Esophagus (tissue), 2 donors: ENCODE data around the gene EPS8L3. TPM values are rescaled to one million over a fixed set of nuclear protein-coding genes. Genes with fewer than 3 reads are reported as not detected.
"Not testable (repeated sequence)": the region's sequence is repeated elsewhere in the genome, so short reads cannot be mapped to it uniquely, and the experiment has no call there.

Experiments
- H3K27ac ChIP-seq, 2 donors: one replicate each; pipeline ENCODE4 v1.5.1; 2013; ENCODE audit warnings: low read depth in 2 of 2, mild to moderate bottlenecking in 2 of 2, inconsistent platforms in 1 of 2, low read length in 1 of 2, moderate library complexity in 1 of 2
- H3K27me3 ChIP-seq, 2 donors: one replicate each; pipeline ENCODE4 v1.6.1; 2013; ENCODE audit warnings: low read length in 2 of 2, control low read depth in 1 of 2, mild to moderate bottlenecking in 1 of 2; ENCODE audit not compliant: insufficient read depth in 2 of 2, control insufficient read depth in 1 of 2
- H3K36me3 ChIP-seq, 2 donors: one replicate each; pipeline ENCODE4 v1.6.1; 2013; ENCODE audit warnings: low read length in 1 of 2; ENCODE audit not compliant: control insufficient read depth in 2 of 2, insufficient read depth in 2 of 2
- H3K4me1 ChIP-seq, 2 donors: one replicate each; pipeline ENCODE4 v1.6.1; 2013; ENCODE audit warnings: low read length in 1 of 2; ENCODE audit not compliant: control insufficient read depth in 2 of 2, insufficient read depth in 2 of 2
- H3K4me3 ChIP-seq, 2 donors: one replicate each; pipeline ENCODE4 v1.5.1; 2013; ENCODE audit warnings: low read length in 2 of 2, mild to moderate bottlenecking in 2 of 2, low read depth in 1 of 2, moderate library complexity in 1 of 2
- H3K9me3 ChIP-seq, 2 donors: one replicate each; pipeline ENCODE4 v1.6.1; 2013; ENCODE audit warnings: mild to moderate bottlenecking in 2 of 2, low read depth in 1 of 2, low read length in 1 of 2, moderate library complexity in 1 of 2; ENCODE audit not compliant: control insufficient read depth in 2 of 2, insufficient read depth in 1 of 2
- WGBS, 2 donors: extraction: QIAGEN DNeasy Blood & Tissue Kit; methylation state at CpG; one replicate each; pipeline ENCODE4 v1.1.7; 2013; 5-methylcytosine and 5-hydroxymethylcytosine counted together
- polyA plus RNA-seq, 2 donors: library from polyadenylated mRNA; stranded (reverse); fragments of 200-250 nt; gene quantifications; one replicate each; pipeline ENCODE4 v1.2.3, GENCODE V29; 2013
- donor health status: healthy with polysubstance abuse.
- donor health status: Bipolar disorder and iron deficiency.

EPS8L3 gene
- polyA plus RNA-seq, 2 donors: 0.10 to 0.28 TPM

DNA sequence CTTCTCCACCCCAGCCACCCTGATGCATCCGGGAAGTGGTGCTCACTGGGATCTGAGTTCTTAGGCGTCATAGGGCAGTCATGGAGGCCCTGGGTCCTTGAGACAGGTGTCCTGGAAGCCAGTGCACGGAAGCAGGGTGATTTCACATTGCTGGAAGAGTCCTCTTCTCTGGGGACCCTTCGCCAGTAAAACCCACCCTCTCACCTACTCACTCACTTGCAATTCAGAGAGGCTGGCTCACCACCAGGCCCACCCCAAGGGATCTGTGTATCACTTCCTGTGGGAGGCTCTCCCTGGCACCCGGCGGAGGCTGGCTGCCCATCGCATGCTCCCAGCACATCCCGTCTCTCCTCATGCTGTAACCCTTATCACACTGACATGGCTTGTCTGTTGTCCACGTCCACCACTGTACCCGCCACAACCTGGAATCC lies 40.2 kb upstream of the EPS8L3 start:
- peak overlapping the region in 1 of 2 donors; percentile 1 for H3K27ac ChIP-seq
- no peaks in the 10 kb centered on the region for H3K9me3 ChIP-seq
- H3K36me3 ChIP-seq: no peaks in the 10 kb centered on the region
- WGBS, 2 donors: 87 to 88% methylated on average over 10 of the region's 10 CpGs
- peaks cover 11 to 15% of the 10 kb centered on the region in 2 donors for H3K4me1 ChIP-seq
- no peaks in the 10 kb centered on the region for H3K27me3 ChIP-seq
- H3K4me3 ChIP-seq: no peak overlapping the region

DNA sequence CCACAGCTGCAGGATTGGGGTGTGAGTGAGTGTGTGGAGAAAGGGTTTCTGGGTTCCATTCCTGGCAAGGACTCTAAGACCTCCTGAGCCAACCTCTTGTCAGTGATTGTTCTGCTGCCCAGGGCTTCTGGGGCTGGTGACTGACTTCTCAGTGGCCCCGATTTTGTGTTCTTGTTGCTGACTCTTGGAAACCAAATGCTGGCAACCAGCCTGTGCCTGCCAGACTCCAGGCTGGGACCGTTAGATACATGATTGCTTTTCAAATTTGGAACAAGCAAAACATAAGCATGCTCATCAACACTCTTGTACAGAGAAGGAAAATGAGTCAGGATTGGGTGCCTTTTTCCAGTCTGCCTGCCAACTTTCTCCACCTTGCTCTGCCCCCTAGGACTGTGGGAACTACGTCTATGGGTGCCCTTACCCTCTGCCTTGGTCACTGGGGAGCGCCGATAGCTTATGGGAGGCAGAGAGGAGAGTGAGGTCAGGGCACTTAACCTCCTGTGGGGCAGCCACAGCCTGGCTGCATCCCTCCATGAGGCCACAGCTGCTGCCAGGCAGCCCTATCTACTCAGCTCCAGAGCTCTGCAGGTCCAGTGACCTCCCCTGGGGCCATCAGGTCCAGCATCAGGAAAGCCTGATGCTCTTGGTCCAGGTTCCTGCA lies 39.3 kb upstream of the EPS8L3 start:
- Histone ChIP-seq H3K9me3 (no peaks in the 10 kb centered on the region), H3K4me3 (no peak overlapping the region), H3K4me1 (peaks cover 11% of the 10 kb centered on the region in 2 donors), H3K27me3 (no peaks in the 10 kb centered on the region), H3K36me3 (no peaks in the 10 kb centered on the region), H3K27ac (peak overlapping the region; percentile 6 to 55)
- WGBS, 2 donors: 56 to 63% methylated on average over 5 of the region's 5 CpGs

- no peaks in the 10 kb centered on the region for H3K27me3 ChIP-seq
- H3K4me1 ChIP-seq: peaks cover 7% of the 10 kb centered on the region in 2 donors
- H3K27ac ChIP-seq: peak overlapping the region; percentile 6 to 70
- H3K36me3 ChIP-seq: no peaks in the 10 kb centered on the region
- 78 to 80% methylated on average over 17 of the region's 17 CpGs for WGBS, 2 donors
- no peaks in the 10 kb centered on the region for H3K9me3 ChIP-seq
- H3K4me3 ChIP-seq: no peak overlapping the region
These were observed 38.6 kb upstream of the EPS8L3 start for GRCh38 chr1:109802136-109802900.

DNA sequence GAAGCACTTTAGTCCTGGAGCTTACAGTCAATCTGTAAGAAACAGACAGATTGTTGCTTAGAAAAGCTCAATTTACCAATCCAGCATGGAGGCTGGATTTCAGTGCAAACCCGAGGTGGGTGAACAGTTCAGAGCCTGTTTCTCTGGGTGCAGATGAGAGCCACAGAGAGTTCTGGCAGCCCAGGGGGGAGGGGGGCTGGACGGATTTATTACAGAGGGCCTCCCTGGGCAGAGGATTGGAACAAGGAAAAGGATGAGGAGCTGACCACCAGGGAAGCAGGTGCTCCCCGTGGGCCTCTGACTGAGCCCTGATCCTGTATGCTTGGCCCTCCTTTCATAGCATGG lies 38.0 kb upstream of the EPS8L3 start:
- Histone ChIP-seq H3K27me3 (no peaks in the 10 kb centered on the region), H3K4me1 (peaks cover 6 to 7% of the 10 kb centered on the region in 2 donors), H3K9me3 (no peaks in the 10 kb centered on the region), H3K36me3 (no peaks in the 10 kb centered on the region), H3K4me3 (no peak overlapping the region), H3K27ac (peak overlapping the region in 1 of 2 donors; percentile 70)
- 75 to 84% methylated on average over 3 of the region's 3 CpGs for WGBS, 2 donors

- no peak overlapping the region for H3K4me3 ChIP-seq
- H3K27ac ChIP-seq: no peak overlapping the region
- H3K9me3 ChIP-seq: no peaks in the 10 kb centered on the region
- no peaks in the 10 kb centered on the region for H3K27me3 ChIP-seq
- H3K36me3 ChIP-seq: no peaks in the 10 kb centered on the region
- H3K4me1 ChIP-seq: peaks cover 6 to 7% of the 10 kb centered on the region in 2 donors
These were observed 36.6 kb upstream of the EPS8L3 start for GRCh38 chr1:109800291-109800690.

DNA sequence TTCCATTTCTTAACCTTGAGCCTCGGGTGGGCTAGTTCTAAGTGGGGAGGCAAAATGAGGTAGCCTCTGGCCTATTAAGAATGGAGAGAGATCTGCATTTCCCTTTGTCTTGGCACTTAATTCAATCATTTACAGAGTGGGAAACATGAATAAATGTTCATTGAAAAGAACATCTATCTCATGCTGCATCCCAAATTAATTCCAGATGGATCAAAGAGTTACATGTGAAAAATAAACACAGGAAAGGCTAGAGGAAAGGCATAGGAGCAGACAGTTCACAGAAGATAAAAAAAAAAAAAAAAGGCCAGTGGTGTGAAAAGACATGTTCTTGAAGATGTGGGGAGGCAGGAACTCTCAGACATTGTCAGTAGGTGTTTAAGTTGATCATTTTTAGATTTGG lies 35.7 kb upstream of the EPS8L3 start:
- Histone ChIP-seq H3K27me3 (no peaks in the 10 kb centered on the region), H3K4me3 (no peak overlapping the region), H3K27ac (no peak overlapping the region), H3K36me3 (no peaks in the 10 kb centered on the region), H3K4me1 (peaks cover 6 to 7% of the 10 kb centered on the region in 2 donors), H3K9me3 (no peaks in the 10 kb centered on the region)
- WGBS, 2 donors: 45 to 47% methylated on average over 1 of the region's 1 CpG

DNA sequence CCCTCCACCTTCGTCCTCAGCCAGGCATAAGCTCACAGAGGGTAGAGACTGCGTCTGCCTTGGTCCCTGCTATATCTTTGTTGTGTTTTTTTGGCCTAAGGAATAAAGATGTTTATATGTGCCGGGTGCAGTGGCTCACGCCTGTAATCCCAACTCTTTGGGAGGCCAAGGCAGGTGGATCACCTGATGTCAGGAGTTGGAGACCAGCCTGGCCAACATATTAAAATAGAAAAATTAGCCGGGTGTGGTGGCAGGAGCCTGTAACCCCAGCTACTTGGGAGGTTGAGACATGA lies 33.5 kb upstream of the EPS8L3 start:
- WGBS, 2 donors: 83 to 85% methylated on average over 5 of the region's 5 CpGs
- not testable (repeated sequence) for H3K27me3 ChIP-seq, H3K36me3 ChIP-seq, H3K9me3 ChIP-seq, H3K27ac ChIP-seq, H3K4me3 ChIP-seq
- H3K4me1 ChIP-seq: peaks cover 3 to 16% of the 10 kb centered on the region in 2 donors

GRCh38 chr1:109796484-109797302 lies 33.0 kb upstream of the EPS8L3 start:
- peaks cover 2 to 21% of the 10 kb centered on the region in 2 donors for H3K4me1 ChIP-seq

DNA sequence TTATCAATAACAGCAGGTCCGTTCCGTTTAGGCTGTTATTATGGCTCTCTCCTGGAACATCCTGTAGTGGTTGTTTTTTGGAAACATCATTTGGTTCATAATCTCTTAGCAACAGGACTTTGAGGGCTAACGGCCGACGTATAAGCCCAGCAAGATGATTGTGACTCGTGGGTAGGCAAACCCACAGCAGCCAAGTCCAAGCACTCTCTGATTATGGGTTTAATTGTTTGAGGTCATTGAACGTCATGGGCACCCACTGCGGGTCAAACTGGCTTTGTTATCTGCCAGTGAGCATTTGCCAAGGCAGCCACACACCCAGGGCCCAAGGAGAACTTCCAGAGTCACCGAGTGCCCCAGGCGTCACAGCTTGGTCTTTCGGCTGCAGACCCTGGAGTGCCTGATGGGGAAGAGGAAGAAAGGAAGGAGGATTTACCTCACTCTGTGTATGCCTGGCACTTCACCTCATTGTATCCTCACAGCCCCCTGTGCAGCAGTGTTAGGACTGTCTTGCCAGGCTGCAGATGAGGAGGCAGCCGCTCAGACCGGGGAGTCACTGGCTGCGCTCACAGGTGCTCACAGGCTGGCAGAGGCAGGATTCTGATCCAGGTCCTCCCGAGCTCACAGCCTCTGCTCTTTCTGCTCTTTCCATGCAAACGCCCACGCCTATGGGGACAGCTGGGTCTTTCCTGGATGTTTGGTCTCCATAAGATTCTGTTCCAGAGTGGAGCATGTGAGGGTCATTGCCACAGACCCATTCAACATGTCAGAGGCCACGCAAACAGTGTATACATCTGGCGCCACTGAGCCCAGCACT lies 30.8 kb upstream of the EPS8L3 start:
- H3K27ac ChIP-seq: peak overlapping the region in 1 of 2 donors; percentile 24
- no peaks in the 10 kb centered on the region for H3K27me3 ChIP-seq
- H3K9me3 ChIP-seq: no peaks in the 10 kb centered on the region
- no peak overlapping the region for H3K4me3 ChIP-seq
- H3K36me3 ChIP-seq: no peaks in the 10 kb centered on the region
- WGBS, 2 donors: 74 to 75% methylated on average over 19 of the region's 19 CpGs
- peaks cover 2 to 22% of the 10 kb centered on the region in 2 donors for H3K4me1 ChIP-seq

More at GRCh38 chr1:109796484-109797302, 33.0 kb upstream of the EPS8L3 start:
- Histone ChIP-seq H3K27ac (peak overlapping the region in 1 of 2 donors; percentile 33), H3K27me3 (no peaks in the 10 kb centered on the region), H3K36me3 (no peaks in the 10 kb centered on the region), H3K9me3 (no peaks in the 10 kb centered on the region), H3K4me3 (no peak overlapping the region)
- WGBS, 2 donors: 64 to 65% methylated on average over 7 of the region's 7 CpGs
